Duodenal mucosa (tissue), 2 donors: ENCODE results near the gene KIAA0513.

ENCODE experiments used
- H3K27ac ChIP-seq: one replicate; pipeline ENCODE4 v1.7.0; 2013; ENCODE audit warnings: low read depth, low read length
- H3K27me3 ChIP-seq, 2 donors: one replicate each; pipeline ENCODE4 v1.7.0; 2013; ENCODE audit warnings: low read length in 2 of 2, control low read depth in 1 of 2; ENCODE audit not compliant: insufficient read depth in 2 of 2, control insufficient read depth in 1 of 2
- H3K36me3 ChIP-seq, 2 donors: one replicate each; pipeline ENCODE4 v1.7.0; 2013; ENCODE audit warnings: low read length in 2 of 2, control low read depth in 1 of 2; ENCODE audit not compliant: insufficient read depth in 2 of 2, control insufficient read depth in 1 of 2
- H3K4me1 ChIP-seq, 2 donors: one replicate each; pipeline ENCODE4 v1.7.0; 2013; ENCODE audit warnings: low read length in 2 of 2, control low read depth in 1 of 2; ENCODE audit not compliant: insufficient read depth in 2 of 2, control insufficient read depth in 1 of 2
- H3K4me3 ChIP-seq, 2 donors: one replicate each; pipeline ENCODE4 v1.7.0; 2013; ENCODE audit warnings: low read length in 2 of 2, low read depth in 1 of 2
- H3K9ac ChIP-seq, 2 donors: one replicate each; pipeline ENCODE4 v1.7.0; 2013; ENCODE audit warnings: low read length in 2 of 2, low read depth in 1 of 2
- H3K9me3 ChIP-seq, 2 donors: one replicate each; pipeline ENCODE4 v1.7.0; 2013; ENCODE audit warnings: low read length in 2 of 2, control low read depth in 1 of 2; ENCODE audit not compliant: control insufficient read depth in 1 of 2

Gene KIAA0513

GRCh38 chr16:85037050-85037410 is 9.4 kb downstream of the KIAA0513 start:
- no peaks in the 10 kb centered on the region for H3K27me3 ChIP-seq
- no peak overlapping the region for H3K27ac ChIP-seq
- no peaks in the 10 kb centered on the region for H3K4me1 ChIP-seq
- no peak overlapping the region for H3K4me3 ChIP-seq
- no peaks in the 10 kb centered on the region for H3K9me3 ChIP-seq
- no peak overlapping the region for H3K9ac ChIP-seq
- H3K36me3 ChIP-seq, result peaks cover under 1 to 13% of the 10 kb centered on the region in 2 donors

GRCh38 chr16:85037721-85038120 is 10.1 kb downstream of the KIAA0513 start:
- Histone ChIP-seq H3K9ac (no peak overlapping the region), H3K4me1 (no peaks in the 10 kb centered on the region), H3K4me3 (no peak overlapping the region), H3K9me3 (no peaks in the 10 kb centered on the region), H3K27ac (no peak overlapping the region), H3K27me3 (no peaks in the 10 kb centered on the region), H3K36me3 (peaks cover 0 to 11% of the 10 kb centered on the region in 2 donors)

GRCh38 chr16:85040685-85041084 is 13.1 kb downstream of the KIAA0513 start:
- no peaks in the 10 kb centered on the region for H3K9me3 ChIP-seq
- H3K36me3 ChIP-seq, result peaks cover 0 to 6% of the 10 kb centered on the region in 2 donors
- no peaks in the 10 kb centered on the region for H3K27me3 ChIP-seq
- no peak overlapping the region for H3K9ac ChIP-seq
- H3K4me3 ChIP-seq, result no peak overlapping the region
- H3K27ac ChIP-seq, result no peak overlapping the region
- no peaks in the 10 kb centered on the region for H3K4me1 ChIP-seq

- H3K9me3 ChIP-seq, result no peaks in the 10 kb centered on the region
- H3K27ac ChIP-seq, result no peak overlapping the region
- H3K27me3 ChIP-seq, result no peaks in the 10 kb centered on the region
- H3K4me1 ChIP-seq, result peaks cover 1 to 2% of the 10 kb centered on the region in 2 donors
- H3K9ac ChIP-seq, result no peak overlapping the region
- no peak overlapping the region for H3K4me3 ChIP-seq
- peaks cover 0 to 6% of the 10 kb centered on the region in 2 donors for H3K36me3 ChIP-seq
Measured at GRCh38 chr16:85041219-85042166, 13.9 kb downstream of the KIAA0513 start.

- no peak overlapping the region for H3K4me3 ChIP-seq
- H3K27me3 ChIP-seq, result no peaks in the 10 kb centered on the region
- peaks cover 0 to 6% of the 10 kb centered on the region in 2 donors for H3K36me3 ChIP-seq
- H3K4me1 ChIP-seq, result peaks cover 8% of the 10 kb centered on the region in 2 donors
- no peaks in the 10 kb centered on the region for H3K9me3 ChIP-seq
- H3K9ac ChIP-seq, result no peak overlapping the region
- H3K27ac ChIP-seq, result no peak overlapping the region
Measured at GRCh38 chr16:85042167-85042526, 14.6 kb downstream of the KIAA0513 start.

DNA sequence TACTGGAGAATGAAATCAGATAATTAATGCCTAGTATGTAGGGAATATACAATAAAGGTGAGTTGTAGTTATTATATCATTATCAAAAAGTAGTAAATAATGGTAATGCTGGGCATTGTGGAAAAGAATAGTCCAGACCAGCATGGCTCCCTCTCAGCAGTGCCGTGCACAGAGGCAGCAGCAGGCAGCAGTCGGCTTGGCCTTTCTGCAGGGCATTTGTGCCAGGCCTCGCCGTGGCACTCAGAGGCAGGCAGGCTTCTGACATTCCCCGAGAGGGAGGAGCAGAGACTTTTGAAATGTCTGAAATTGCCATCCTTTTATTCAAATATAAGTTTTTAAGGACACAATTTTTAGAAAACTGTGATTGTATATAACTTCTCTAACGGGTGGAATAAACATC is 15.0 kb downstream of the KIAA0513 start:
- Histone ChIP-seq H3K9me3 (no peaks in the 10 kb centered on the region), H3K36me3 (peaks cover 0 to 5% of the 10 kb centered on the region in 2 donors), H3K4me3 (no peak overlapping the region), H3K27me3 (no peaks in the 10 kb centered on the region), H3K9ac (no peak overlapping the region), H3K27ac (no peak overlapping the region), H3K4me1 (peaks cover 12 to 13% of the 10 kb centered on the region in 2 donors)

DNA sequence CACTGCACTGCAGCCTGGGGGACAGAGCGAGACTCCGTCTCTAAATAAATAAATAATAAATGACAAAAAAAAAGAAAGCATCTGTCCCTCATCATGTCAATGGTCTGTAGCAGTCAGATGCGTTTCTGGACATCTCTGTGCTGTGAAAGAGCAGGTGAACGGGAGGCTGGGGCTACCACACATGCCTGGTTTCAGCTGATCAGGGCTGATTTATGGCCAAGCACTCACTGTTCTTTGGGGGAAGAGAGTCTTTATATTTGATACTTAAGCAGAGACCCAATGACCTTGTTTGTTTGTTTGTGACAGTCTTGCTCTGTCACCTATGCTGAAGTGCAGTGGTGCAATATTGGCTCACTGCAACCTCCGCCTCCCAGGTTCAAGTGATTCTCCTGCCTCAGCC is 17.5 kb downstream of the KIAA0513 start:
- Histone ChIP-seq H3K4me3 (no peak overlapping the region), H3K4me1 (peaks cover 24 to 33% of the 10 kb centered on the region in 2 donors), H3K27me3 (no peaks in the 10 kb centered on the region)

DNA sequence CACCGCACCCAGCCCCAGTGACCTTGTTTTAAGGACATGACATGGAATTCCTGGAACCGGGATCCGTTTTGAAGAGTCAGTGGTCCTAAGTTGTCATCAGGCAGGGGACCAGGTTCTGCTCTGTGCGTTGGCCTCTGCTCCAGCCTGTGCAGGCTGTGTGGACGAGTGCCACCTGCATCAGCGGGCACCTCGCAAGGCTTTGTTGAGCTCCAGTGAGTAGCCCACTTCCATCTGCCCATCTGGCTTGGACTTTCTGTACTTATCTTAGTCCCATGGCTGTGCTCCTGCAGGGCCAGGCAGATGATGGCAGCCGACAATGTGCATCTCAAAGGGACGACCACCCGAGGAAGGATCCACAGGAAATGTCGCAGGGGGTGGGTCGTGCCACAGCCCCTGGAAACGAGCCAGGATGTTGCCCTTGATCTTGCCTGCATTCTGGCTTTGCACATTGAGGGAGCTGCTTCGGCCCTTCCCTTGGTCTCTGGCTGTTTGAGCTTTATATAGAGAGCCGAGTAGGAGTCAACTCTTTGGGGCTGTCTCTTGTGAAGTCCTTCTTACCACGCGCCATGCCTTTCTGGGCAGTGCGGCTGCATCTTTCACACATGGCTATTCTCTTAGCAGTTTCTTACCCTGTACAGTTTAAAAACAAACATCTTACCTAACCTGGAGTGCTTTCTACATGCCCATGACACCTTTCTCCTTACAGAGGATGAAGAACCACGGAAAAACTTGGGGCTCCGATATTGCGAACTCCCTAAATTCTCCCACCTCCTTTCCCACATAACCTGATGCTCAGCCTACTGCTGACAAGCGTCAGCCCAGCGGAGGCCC is 18.3 kb downstream of the KIAA0513 start:
- H3K4me3 ChIP-seq, result no peak overlapping the region
- H3K9ac ChIP-seq, result no peak overlapping the region
- H3K27ac ChIP-seq, result no peak overlapping the region
- no peaks in the 10 kb centered on the region for H3K36me3 ChIP-seq
- H3K27me3 ChIP-seq, result no peaks in the 10 kb centered on the region
- H3K4me1 ChIP-seq, result peaks cover 28 to 37% of the 10 kb centered on the region in 2 donors
- H3K9me3 ChIP-seq, result no peaks in the 10 kb centered on the region

More for the DNA sequence above, 17.5 kb downstream of the KIAA0513 start:
- H3K9me3 ChIP-seq, result no peaks in the 10 kb centered on the region
- H3K36me3 ChIP-seq, result no peaks in the 10 kb centered on the region
- no peak overlapping the region for H3K9ac ChIP-seq
- no peak overlapping the region for H3K27ac ChIP-seq

GRCh38 chr16:85046472-85046916 is 18.9 kb downstream of the KIAA0513 start:
- no peak overlapping the region for H3K9ac ChIP-seq
- no peaks in the 10 kb centered on the region for H3K9me3 ChIP-seq
- no peak overlapping the region for H3K27ac ChIP-seq
- no peaks in the 10 kb centered on the region for H3K36me3 ChIP-seq
- H3K4me1 ChIP-seq, result peaks cover 35 to 43% of the 10 kb centered on the region in 2 donors
- H3K27me3 ChIP-seq, result no peaks in the 10 kb centered on the region
- H3K4me3 ChIP-seq, result no peak overlapping the region
